ENCODE results near the gene CDON.

- TF ChIP-seq GATA2 (IDR thresholded peaks at IDR 0.05; ENCODE audit: low read depth, low read length) (no peak), GATA3 (IDR thresholded peaks at IDR 0.05; ENCODE audit: low read depth, low read length) (no peak)
Observed at GRCh38 chr11:125960771-125961170, 101.9 kb downstream of the CDON start.
